ENCODE data around the gene OR8K5. TPM values are rescaled to one million over a fixed set of nuclear protein-coding genes. Genes with fewer than 3 reads are reported as not detected.
"Not testable (repeated sequence)": the region's sequence is repeated elsewhere in the genome, so short reads cannot be mapped to it uniquely, and the experiment has no call there.

OR8K5 gene
- total and polyA plus RNA-seq, 8 donors = not detected

DNA sequence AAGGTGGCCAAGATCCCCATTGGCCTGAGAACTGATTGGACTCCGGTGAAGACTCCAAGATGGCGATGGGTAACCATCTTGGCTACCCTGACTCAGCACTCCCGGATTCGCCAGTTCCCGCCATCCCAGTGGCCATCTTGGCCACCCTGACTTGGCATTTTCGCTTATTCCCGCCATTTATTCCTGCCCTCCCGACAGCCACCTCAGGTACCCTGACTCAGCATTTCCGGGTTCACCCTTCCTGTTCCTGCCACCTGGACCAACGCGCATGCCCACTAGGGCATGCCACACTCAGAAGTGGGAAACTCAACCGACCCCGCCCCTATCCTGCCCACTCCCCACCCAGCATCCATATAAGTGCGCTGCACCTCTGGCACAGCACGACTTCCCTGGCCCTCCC is 7.8 kb downstream of the OR8K5 start:
- no peak for DNase-seq
- Histone ChIP-seq H3K36me3 (no peaks in the 10 kb centered on the region), H3K4me3 (no peak overlapping the region), H3K4me1 (no peaks in the 10 kb centered on the region), H3K27me3 (no peaks in the 10 kb centered on the region), H3K27ac (no peak overlapping the region), H3K9me3 (peaks cover 0 to 70% (median 33%) of the 10 kb centered on the region in 4 donors)
- intact Hi-C loops (cut with DNase I; ENCODE audit: low total_unique reads) = no loop called here
- TF ChIP-seq, protein P1, sequence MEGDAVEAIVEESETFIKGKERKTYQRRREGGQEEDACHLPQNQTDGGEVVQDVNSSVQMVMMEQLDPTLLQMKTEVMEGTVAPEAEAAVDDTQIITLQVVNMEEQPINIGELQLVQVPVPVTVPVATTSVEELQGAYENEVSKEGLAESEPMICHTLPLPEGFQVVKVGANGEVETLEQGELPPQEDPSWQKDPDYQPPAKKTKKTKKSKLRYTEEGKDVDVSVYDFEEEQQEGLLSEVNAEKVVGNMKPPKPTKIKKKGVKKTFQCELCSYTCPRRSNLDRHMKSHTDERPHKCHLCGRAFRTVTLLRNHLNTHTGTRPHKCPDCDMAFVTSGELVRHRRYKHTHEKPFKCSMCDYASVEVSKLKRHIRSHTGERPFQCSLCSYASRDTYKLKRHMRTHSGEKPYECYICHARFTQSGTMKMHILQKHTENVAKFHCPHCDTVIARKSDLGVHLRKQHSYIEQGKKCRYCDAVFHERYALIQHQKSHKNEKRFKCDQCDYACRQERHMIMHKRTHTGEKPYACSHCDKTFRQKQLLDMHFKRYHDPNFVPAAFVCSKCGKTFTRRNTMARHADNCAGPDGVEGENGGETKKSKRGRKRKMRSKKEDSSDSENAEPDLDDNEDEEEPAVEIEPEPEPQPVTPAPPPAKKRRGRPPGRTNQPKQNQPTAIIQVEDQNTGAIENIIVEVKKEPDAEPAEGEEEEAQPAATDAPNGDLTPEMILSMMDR (IDR thresholded peaks at IDR 0.05) = no peak
- TF ChIP-seq POLR2AphosphoS5 (IDR thresholded peaks at IDR 0.05) (no peak), EP300 (IDR thresholded peaks at IDR 0.05) (no peak), POLR2A (IDR thresholded peaks at IDR 0.05) (no peak)
- 92 to 97% (median 93%) methylated on average over 15 of the region's 15 CpGs for WGBS, 5 donors

DNA sequence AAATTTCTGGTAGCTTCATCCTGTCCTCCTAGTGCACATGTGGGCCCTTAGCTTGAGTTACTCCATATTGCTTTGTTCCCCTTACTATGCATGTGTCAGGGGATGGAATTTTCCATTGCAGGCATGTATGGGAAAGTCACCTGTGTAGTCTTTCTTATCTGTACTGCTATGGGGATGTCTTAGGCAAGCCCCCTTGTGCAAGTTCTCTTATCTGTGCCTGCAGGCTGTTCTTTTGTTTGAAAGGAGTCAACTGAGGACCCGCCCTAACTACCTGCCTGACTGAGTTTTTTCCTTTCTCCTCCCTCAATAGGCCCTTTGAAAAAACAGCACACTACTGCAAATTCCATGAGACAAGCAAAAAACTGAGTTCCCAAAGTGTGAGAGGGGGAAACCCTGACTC is 8.7 kb downstream of the OR8K5 start:
- 31 to 76% (median 58%) methylated on average over 1 of the region's 1 CpG for WGBS, 5 donors

DNA sequence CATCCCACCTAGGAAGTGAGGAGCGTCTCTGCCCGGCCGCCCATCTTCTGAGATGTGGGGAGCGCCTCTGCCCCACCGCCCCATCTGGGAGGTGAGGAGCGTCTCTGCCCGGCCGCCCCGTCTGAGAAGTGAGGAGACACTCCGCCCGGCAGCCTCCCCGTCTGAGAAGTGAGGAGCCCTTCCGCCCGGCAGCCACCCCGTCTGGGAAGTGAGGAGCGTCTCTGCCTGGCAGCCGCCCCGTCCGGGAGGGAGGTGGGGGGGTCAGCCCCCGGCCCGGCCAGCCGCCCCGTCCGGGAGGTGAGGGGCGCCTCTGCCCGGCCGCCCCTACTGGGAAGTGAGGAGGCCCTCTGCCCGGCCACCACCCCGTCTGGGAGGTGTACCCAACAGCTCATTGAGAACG is 16.4 kb downstream of the OR8K5 start:
- peaks cover 0 to 13% (median 0%) of the 10 kb centered on the region in 4 donors for H3K9me3 ChIP-seq
- 95 to 98% (median 95%) methylated on average over 9 to 30 of the region's 30 CpGs for WGBS, 5 donors
- H3K27ac ChIP-seq; H3K36me3 ChIP-seq; DNase-seq; H3K4me1 ChIP-seq; intact Hi-C loops (cut with DNase I; ENCODE audit: low total_unique reads); H3K4me3 ChIP-seq; H3K27me3 ChIP-seq: not testable (repeated sequence)

More for the DNA sequence above, 8.7 kb downstream of the OR8K5 start:
- Histone ChIP-seq H3K27ac (no peak overlapping the region), H3K36me3 (no peaks in the 10 kb centered on the region), H3K4me1 (no peaks in the 10 kb centered on the region), H3K9me3 (peaks cover 0 to 66% (median 28%) of the 10 kb centered on the region in 4 donors), H3K27me3 (no peaks in the 10 kb centered on the region), H3K4me3 (no peak overlapping the region)
- DNase-seq = no peak
- TF ChIP-seq EP300 (IDR thresholded peaks at IDR 0.05) (no peak), POLR2AphosphoS5 (IDR thresholded peaks at IDR 0.05) (no peak), POLR2A (IDR thresholded peaks at IDR 0.05) (no peak)
- TF ChIP-seq, protein P1 (IDR thresholded peaks at IDR 0.05) = no peak
- intact Hi-C loops (cut with DNase I; ENCODE audit: low total_unique reads) = no loop called here

DNA sequence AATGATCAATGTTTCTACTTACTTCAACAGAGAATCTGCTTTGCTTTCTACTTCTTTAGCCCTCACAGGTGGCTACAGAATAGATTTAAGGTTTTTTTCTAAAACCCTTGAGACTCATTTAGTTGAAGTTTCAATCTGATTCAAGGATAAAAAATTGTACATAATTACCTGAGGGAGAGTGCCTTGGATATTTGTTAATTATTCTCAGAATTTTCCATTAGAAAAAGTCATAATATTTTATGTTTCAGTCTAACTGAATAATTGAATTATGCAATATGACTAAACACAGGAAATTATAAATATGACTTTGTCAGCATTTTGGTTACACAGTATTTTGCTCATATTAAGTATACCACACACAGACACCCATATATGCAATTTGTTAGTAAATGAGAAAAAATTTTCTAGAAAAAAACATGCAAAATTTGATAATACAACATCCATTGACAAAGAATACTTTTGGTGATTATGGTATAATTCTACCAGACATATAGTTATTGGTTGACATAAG is 19.9 kb downstream of the OR8K5 start, which contains the start of gene OR8J3:
OR8J3 (minus strand) TSS at position 51 of the 511 bp plus-strand sequence. CDS start 2,483 bp downstream, outside the sequence.
- H3K27ac ChIP-seq = no peak within 1 kb of the TSS
- H3K4me1 ChIP-seq = no peaks in the 10 kb centered on the region
- no peaks in the 10 kb centered on the region for H3K36me3 ChIP-seq
- no peaks in the 10 kb centered on the region for H3K27me3 ChIP-seq
- no peak for DNase-seq
- TF ChIP-seq EP300 (IDR thresholded peaks at IDR 0.05) = no peak
- TF ChIP-seq POLR2A (IDR thresholded peaks at IDR 0.05) = no peak
- TF ChIP-seq, protein P1 (IDR thresholded peaks at IDR 0.05) = no peak
- TF ChIP-seq POLR2AphosphoS5 (IDR thresholded peaks at IDR 0.05) = no peak
- intact Hi-C loops (cut with DNase I; ENCODE audit: low total_unique reads) = no loop called here
- no peak within 1 kb of the TSS for H3K4me3 ChIP-seq
- peaks cover 0 to 17% (median 0%) of the 10 kb centered on the region in 4 donors for H3K9me3 ChIP-seq

DNA sequence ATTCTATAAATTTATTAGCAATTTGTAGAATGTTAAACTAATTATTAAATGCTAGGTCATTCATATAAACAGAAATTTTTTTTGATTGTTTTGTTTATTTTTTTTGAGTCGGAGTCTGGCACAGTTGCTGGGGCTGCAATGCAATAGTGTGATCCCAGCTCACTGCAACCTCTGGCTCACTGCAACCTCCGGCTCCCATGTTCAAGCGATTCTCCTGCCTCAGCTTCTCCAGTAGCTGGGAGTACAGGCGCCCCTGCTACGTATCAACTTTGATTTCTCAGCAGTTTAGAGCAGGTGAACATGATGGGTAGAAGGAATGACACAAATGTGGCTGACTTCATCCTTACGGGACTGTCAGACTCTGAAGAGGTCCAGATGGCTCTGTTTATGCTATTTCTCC is 38.0 kb downstream of the OR8K5 start, which contains the start of gene OR8H3:
OR8H3 (plus strand) TSS at position 301 of the 400 bp plus-strand sequence; CDS start at position 301, 0 bp downstream.
- no peak for DNase-seq
- 70 to 86% (median 76%) methylated on average over 6 of the region's 6 CpGs for WGBS, 5 donors

More for the DNA sequence above, 38.0 kb downstream of the OR8K5 start, which contains the start of gene OR8H3:
- H3K27ac ChIP-seq = no peak within 1 kb of the TSS
- no peaks in the 10 kb centered on the region for H3K36me3 ChIP-seq
- H3K4me3 ChIP-seq = no peak within 1 kb of the TSS
- intact Hi-C loops (cut with DNase I; ENCODE audit: low total_unique reads) = no loop called here
- H3K9me3 ChIP-seq = peaks cover 0 to 6% (median 0%) of the 10 kb centered on the region in 4 donors
- TF ChIP-seq, protein P1 (IDR thresholded peaks at IDR 0.05) = no peak
- no peak for TF ChIP-seq POLR2AphosphoS5 (IDR thresholded peaks at IDR 0.05)
- no peak for TF ChIP-seq POLR2A (IDR thresholded peaks at IDR 0.05)
- no peak for TF ChIP-seq EP300 (IDR thresholded peaks at IDR 0.05)
- no peaks in the 10 kb centered on the region for H3K4me1 ChIP-seq
- no peaks in the 10 kb centered on the region for H3K27me3 ChIP-seq
